GM19025 (cell line): ENCODE data around the gene MSRB2.
"Not testable (repeated sequence)": the region's sequence is repeated elsewhere in the genome, so short reads cannot be mapped to it uniquely, and the experiment has no call there.

Source experiments
- ATAC-seq: cut with Tn5 transposase; IDR thresholded peaks from one replicate; pipeline ENCODE4 v1.9.1; 2021; ENCODE audit warnings: mild to moderate bottlenecking, low read depth, moderate library complexity; ENCODE audit not compliant: unreplicated experiment

Gene MSRB2

DNA sequence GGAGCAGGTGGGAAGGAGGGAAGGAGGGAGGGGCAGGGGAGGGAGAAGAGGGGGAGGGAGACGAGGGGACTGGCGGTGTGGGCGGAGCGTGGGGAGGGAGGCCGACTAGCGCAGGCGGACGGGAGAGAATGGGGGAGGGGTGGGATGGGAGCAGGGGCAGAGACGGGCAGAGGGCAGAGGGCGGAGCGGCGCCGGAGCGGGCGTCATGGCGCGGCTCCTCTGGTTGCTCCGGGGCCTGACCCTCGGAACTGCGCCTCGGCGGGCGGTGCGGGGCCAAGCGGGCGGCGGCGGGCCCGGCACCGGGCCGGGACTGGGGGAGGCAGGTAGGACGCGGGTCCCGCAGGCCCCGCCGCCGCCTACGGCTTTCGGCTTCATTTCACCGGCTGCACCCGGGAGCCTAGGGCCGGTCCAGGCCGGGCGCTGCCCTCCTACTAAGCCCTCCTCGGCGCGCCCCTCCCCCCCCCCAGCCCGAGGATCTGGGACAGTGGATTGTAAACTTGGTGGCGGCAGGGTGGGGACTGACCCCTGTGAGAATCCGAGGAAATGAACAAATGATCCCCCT lies at the start of gene MSRB2:
Gene MSRB2 (plus strand): TSS at position 176 of the 562 bp plus-strand sequence. CDS start 30 bp downstream, at position 206.
- ATAC-seq: peak; percentile 81

DNA sequence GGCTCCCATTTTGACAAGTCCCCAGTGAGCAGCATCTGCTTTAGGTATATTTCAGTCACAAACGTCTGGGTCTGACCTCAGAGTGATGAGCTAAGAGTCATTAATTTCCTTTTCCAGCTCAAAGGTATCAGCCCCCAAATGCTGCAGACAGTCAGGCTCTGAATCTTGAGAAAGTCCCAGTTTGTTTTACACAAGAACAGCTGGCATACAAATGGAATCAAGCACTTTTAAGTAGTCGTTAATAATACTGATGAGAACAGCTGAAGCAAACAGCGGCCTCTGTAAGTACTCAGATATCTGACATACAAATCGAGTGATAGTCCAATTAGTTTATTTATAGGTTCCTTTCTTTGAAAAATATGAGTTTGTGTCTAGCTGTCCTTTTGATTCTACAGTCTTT lies 49.4 kb upstream of the MSRB2 start:
- no peak for ATAC-seq

DNA sequence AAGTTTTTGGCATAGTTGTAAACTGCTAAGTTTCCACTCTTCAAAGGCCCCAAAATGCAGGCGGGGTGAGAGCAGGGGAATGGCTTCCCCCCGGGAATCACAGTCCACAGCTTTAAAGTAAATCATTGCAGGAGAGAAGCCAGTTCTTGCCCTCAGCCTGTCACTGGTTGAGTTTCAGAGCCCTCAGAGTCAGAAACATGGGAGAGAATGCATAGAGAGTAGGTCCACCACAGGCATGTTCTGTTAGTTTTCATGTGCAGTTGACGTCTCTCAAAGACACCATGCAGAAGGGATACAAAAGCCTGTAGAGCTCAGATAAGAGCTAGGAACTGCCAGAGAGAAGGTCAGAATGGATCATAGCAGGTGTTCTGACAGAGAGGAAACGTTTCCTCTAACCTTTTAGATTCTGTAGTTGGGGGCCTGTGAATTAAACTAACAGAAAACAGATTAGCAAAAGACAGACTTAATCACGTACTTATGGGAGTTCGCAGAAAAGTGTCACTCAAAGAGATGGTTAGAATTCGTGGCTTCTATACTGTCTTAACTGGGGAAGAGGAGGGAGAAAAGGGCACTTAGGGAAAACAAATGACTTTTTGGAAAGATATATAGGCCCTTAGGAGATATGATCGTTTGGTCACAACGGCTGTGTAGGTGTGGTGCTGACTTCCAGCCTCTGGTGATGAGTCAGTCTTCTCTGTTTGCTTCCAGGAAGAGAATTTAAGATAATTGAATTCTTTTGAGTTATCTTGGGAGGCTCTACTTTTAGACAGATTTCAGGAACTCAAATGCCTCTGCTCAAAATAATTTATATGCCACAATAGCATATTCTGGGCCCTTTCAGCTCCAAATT lies 48.0 kb upstream of the MSRB2 start:
- no peak for ATAC-seq

DNA sequence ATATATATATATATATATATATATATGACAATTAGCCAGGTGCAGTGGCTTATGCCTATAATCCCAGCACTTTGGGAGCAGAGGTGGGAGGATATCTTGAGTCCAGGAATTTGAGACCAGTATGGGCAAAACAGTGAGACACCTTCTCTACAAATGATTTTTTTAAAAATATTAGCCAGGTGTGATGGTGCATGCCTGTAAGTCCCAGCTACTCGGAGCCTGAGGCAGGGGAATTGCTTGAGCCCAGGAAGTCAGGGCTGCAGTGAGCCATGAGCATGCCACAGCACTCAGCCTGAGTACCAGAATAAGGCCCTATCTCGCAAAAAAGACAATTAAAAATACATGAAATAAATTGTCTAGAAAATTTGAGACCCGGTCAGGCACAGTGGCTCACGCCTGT lies 47.2 kb upstream of the MSRB2 start:
- no peak for ATAC-seq

DNA sequence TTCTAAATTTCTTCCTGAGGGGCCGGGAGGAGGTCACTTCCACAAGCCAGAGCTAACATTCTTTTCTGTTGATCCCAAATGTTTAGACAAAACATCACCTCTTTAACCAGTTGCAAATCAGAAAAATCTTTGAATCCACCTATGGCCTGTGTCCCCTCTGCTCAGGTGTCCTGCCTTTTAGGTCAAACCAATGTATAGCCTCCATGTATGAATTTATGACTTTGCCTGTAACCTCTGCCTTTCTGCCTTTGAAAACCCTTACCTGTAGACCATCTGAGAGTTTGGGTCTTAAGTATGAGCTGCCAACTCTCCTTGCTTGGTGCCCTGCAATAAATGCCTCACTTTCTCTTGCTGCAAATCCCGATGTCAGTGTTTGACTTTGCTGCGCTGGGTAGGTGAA lies 44.1 kb upstream of the MSRB2 start:
- no peak for ATAC-seq

DNA sequence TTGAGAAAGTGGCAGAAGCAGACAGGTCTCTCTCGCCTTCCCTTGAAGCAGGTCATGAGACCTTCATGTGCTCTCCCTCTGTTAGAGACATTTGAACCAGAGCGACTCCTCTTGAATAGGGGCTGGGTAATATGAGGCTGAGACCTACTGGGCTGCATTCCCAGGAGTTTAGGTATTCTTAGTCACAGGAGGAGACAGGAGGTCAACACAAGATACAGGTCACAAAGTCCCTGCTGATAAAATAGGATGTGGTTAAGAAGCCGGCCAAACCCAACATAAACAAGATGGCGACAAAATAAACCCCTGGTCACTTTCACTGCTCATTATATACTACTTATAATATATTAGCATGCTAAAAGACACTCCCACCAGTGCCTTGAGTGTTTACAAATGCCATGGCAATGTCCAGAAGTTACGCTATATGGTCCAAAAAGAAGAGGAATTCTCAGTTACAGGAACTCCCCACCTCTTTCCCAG lies 43.5 kb upstream of the MSRB2 start:
- no peak for ATAC-seq

DNA sequence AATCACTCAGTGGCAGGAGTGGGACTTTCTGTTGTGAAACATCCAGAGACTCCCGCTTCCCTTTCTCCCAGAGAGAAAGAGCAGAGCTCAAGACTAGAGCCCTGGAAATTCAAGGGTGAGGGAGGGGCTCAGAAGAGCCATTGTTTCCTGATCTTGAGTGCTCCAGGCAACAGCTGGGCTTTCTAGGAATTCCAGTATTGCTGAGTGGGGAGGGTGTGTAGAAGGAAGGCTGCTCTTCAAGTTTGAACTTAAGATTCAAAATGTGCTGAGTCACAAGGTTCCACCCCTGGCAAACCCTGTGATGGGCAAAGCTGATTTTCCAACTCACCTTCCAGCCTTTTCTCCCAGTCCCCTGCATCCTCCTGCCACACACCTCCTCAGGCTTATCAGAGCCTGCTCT lies 42.3 kb upstream of the MSRB2 start:
- no peak for ATAC-seq

DNA sequence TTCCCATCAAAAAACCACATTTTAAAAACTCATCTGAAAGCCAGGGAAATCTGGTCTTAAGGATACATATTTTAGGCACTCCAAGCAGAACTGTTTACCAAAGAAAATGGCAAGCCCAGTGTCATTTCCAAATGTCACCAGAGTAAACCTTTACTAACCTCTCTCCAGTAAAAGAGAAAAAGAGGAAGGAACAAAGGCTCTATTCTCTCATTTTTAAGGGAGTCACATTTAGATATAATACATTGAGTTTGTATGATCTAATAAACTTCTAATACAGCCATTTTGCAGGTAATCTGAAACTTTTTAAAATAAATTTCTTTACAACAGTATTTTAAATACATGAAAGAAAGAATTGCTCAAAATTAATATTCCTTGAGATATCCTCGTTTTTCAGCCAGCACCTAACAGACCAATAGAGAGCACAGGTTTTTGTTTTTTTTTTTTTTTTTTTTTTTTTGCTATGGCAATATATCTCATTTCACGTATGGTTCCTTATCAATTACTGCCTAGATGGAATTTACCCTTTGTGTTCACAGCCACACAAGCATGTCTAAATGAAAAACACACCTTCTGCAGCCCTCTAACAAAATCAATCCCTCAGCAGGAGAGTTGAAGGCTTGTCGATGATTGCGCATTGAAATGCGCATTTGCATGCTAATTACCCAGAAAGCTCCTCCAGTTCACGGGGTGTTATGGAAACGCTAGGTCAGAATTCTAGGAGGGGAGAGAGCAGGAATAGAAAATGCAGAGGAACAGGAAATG lies 39.8 kb upstream of the MSRB2 start:
- no peak for ATAC-seq

DNA sequence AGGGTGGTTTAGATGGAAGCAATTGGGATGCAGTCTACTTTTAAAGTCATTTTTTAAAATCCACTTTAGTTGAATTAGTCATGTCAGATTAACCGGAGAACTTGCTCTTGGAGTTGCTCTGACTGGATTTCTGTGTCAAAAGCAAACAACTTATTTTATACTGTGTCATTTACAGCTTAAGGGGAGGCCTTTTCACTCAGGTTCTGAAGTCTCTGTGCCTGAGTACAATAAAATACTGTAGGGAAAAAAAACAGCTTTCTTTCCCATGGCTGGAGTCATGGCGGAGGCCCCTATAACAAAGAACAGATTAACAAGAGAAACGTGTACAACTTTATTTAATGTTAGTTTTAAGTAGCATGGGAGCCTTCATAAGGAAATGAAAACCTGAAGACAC lies 39.2 kb upstream of the MSRB2 start:
- ATAC-seq: no peak

DNA sequence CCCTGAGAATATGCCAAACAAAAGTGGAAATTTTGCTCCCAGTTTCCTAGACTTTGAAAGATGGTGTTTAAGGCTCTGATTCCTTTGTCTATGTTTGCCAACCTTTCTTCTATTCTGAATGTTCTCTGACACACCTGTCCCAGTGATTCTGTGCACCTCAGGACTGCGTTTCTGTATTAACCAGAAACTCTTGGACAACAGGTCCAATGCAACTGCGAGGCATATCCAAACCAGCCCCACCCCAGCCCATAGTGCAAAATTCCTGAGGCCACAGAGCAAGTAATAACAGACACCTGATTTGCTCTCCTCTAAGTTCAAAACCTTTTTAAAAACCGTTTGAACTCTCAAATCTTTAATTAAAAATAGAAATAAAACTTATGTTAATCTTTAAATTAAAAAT lies 37.0 kb upstream of the MSRB2 start:
- ATAC-seq: no peak

DNA sequence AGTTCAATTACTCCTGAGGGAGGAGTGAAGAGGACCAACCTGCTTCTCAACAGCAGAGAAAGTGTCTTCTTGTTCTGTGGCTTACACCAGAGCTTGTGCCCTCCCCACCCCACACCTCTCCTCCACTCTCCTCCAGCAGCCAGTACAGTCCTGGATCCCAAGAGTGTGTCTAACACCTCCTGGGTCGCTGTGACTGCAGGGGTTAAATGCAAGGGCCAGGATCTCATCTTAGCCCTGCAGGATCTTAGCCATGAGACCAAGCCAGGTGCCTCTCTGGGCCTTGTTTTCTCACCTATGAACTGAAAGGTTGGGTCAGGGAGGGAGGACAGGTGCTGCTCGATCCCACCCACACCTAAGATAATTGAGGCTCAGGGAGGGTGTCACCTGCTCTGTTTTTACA lies 34.5 kb upstream of the MSRB2 start:
- ATAC-seq: no peak

DNA sequence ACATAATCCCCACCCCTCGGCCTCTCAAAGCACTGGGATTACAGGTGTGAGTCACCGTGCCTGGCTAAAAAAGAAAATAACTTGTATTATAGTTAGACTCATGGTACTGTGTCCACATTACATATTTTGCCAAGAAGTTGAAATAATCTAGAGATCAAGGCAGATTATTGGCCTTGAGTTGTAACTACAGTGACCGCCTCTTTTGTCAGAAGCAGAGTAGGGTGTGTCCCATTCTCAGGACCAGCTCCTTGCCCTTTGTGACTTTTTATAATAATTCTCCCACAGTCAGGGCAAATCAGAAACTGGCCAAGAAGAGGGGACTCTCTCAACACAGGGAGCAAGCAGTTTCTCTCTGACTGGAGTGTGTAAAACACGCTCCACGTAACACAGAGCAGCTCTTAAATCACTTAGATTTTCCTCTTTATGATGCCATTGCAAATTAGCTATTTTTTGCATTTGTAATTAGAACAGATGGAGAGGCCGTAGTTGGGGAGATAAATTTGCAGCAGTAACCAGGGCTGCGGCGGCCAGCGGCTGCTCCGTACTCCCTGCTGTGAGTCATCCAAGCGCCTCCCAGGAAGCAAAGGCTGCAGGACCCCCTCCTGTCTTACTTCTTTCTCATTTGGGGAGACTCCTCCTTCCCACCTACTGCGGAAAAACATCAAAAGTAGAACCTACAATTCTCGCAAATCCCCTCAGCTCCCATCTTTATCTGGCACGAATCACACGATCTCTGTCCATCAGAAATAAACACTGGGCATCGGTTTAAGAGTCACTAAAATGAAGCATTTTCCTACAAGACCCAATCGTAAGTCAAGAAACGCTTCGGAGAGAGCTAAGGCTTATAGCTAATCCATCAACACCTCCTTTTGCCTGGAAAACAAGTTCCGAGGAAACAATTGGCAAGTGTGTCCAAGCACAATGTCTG lies 32.1 kb upstream of the MSRB2 start:
- ATAC-seq: no peak

DNA sequence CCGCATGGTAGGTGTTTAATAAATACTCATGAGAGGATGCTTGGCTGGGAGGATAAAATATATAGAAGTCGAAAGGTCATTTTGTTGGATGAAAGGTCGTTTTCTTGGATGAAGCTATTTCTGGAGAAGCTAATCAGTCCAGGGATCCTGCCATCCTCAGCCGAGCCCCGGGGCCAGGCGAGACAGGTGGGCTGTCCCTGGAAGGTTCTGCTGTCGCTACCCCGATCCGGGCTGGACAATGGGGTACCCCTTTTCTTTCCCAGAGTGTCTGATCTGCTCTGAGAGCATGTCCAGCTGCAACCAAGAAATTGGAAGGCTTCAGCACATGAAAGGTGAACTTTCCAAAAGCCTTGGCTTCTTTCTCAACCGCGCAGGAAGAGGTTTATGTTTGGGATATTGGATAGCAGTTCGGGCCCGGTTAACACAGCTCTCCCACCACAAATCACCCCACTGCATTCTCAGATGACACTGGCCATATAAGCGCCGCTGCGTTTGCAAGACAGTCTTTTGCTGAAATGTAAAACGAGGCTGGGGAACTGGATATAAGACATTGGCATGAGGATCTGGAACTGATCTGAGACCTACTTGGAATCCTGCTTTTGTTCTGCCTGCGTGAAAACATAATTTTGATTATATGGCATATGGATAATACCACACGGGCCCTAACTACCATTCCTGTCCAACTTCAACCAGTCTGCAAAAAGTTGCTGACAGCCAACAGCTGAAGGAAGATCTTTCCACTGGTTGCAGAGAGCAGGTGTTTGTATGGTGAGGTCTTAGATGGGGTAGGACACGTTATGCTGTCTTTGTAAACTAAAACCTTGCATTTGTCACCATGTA lies 31.2 kb upstream of the MSRB2 start:
- no peak for ATAC-seq

DNA sequence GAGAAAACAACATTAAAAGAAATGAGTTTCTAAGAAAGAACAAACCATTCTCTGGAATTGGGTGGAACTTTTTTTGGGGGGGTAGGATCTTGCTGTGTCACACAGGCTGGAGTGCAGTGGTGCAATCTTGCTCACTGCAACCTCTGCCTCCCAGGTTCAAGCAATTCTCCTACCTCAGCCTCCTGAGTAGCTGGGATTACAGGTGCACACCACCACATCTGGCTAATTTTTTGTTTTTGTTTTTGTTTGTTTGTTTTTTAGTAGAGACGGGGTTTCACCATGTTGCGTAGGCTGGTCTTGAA lies 30.6 kb upstream of the MSRB2 start:
- not testable (repeated sequence) for ATAC-seq

DNA sequence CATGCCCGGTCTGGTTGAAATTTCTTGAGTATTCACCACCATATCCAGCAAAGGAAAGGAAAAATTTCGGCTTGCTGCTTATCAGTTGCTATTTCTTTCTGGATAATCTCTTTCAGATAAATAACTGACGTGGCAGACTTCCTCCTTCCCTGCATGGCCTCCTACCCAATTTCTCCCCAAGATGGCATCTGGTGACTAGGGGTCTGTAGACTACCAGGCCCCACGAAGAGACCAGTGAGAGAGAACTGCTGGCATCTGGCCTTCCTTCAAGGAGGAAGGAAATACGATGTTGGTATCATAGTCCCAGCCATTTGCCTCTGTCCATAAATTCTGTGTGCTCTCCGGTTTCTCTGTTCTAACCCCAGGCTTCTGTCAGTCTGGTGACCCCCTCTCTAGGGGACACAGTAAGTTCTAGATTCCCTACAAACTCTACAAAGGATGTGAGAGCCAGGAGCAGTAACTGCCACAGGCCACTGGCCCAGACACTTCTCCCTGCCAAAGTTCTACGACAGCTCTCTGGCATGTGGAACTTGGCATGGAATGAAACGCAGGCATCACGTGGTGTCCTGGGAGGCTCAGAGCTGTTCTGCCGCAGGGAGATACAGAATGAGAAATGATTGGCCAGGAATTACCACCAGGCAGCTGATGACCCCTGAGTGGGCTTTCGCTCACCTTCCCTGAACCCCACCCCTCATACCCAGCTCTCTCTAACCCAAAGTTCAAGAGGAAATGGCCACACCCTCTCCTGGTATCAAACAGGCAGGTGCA lies 30.0 kb upstream of the MSRB2 start:
- no peak for ATAC-seq

DNA sequence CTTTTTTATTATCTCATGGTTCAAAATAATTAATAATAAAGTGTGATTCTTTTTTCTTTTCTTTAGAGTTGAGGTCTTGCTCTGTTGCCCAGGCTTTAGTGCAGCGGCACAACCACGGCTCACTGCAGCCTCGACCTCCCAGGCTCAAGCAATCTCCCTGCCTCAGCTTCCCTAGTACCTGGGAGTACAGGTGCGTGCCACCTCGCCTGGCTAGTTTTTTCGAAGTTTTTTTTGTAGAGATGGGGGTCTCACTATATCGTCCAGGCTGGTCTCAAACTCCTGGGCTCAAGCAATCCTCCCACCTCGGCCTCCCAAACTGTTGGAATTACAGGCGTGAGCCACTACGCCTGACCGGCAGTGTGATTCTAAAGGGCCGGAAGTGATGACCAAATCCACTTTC lies 28.0 kb upstream of the MSRB2 start:
- no peak for ATAC-seq

DNA sequence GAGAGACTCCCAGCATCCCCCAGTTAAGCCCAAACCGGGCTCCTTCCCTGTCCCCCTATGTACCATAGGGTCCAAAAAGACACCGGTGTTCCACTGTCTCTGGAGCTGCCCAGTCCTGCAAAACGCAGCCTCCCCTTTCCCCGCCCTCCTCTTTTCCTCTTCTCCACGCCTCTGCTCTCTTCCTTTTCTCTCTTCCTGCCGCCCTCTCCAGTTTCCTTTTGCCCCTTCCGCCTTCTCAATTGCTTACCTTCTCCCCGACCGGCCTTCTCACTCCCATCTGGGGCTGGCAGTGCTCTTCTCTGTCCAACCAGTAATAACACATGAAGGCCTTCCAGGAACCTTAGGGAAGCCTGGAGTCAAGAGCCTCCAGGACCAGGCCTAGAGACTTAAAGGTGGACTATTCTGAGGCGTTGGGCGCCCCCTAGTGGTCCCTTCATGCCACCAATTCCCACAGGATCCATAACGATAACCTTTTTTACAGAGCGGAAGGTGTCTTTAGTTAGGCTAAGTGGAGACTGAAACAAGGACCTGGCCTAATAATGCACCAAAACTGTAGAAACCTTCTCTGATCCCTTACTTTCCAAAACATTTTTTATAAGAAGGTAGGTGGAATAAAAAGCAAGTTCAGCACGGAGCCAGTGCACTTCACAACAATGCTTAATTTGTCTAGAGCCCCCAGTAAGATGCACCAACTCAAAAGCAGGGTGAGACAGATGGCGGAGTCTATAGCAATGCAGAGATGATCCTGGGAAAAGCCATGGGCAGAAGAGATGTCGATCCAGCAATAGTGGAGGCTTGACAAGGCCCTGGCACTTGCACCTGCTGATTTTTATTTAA lies 27.2 kb upstream of the MSRB2 start:
- peak; percentile 33 for ATAC-seq
